Spleen (tissue), 11 donors: Measurements from ENCODE around the gene SNCB. TPM values are rescaled to one million over a fixed set of nuclear protein-coding genes. Genes with fewer than 3 reads are reported as not detected.
A peak's percentile ranks its signal among the peaks of the same experiment; 100 is the strongest.

ENCODE experiments used
- DNase-seq: peaks from one replicate; pipeline ENCODE4 v3.0.0-alpha.2; 2020
- H3K27ac ChIP-seq, 8 donors: fragments of 200-600 bp; sonication (generic) in 7 of 8; 1 replicate in 4 of 8; 2 replicates in 4 of 8; pipeline versions ENCODE4 v1.5.0 to v1.8.0; 2016 to 2021; ENCODE audit warnings: inconsistent platforms in 4 of 8, mild to moderate bottlenecking in 4 of 8, moderate library complexity in 1 of 8
- H3K27me3 ChIP-seq, 7 donors: fragments of 200-600 bp; sonication (generic) in 6 of 7; replicated peaks in 1 of 7; 1 replicate in 4 of 7; 2 replicates in 3 of 7; pipeline versions ENCODE4 v1.5.0 to v1.8.0; 2016 to 2021; ENCODE audit warnings: inconsistent platforms in 3 of 7, mild to moderate bottlenecking in 1 of 7
- H3K36me3 ChIP-seq, 6 donors: fragments of 200-600 bp; sonication (generic) in 5 of 6; 1 replicate in 4 of 6; 2 replicates in 2 of 6; pipeline versions ENCODE4 v1.5.0 to v1.8.0; 2016 to 2021; ENCODE audit warnings: inconsistent platforms in 2 of 6
- H3K4me1 ChIP-seq, 6 donors: fragments of 200-600 bp; sonication (generic) in 5 of 6; 1 replicate in 3 of 6; 2 replicates in 3 of 6; pipeline versions ENCODE4 v1.5.0 to v1.8.0; 2016 to 2021; ENCODE audit warnings: inconsistent platforms in 3 of 6
- H3K4me3 ChIP-seq, 8 donors: fragments of 200-600 bp; sonication (generic) in 7 of 8; 1 replicate in 4 of 8; 2 replicates in 4 of 8; pipeline versions ENCODE4 v1.5.0 to v1.8.0; 2016 to 2021; ENCODE audit warnings: inconsistent platforms in 4 of 8, mild to moderate bottlenecking in 4 of 8, moderate library complexity in 2 of 8
- H3K9me3 ChIP-seq, 8 donors: fragments of 200-600 bp; sonication (generic) in 7 of 8; 1 replicate in 4 of 8; 2 replicates in 4 of 8; pipeline versions ENCODE4 v1.5.0 to v1.8.0; 2016 to 2021; ENCODE audit warnings: inconsistent platforms in 4 of 8
- CTCF ChIP-seq, 11 experiments: fragments of 200-600 bp in 7 of 11; fragments of 450-650 bp in 4 of 11; sonication (generic) in 4 of 11; IDR thresholded peaks in 8 of 11; conservative IDR thresholded peaks in 3 of 11; 1 replicate in 7 of 11; 2 replicates in 4 of 11; pipeline versions ENCODE4 v1.4.0 to v1.8.0; 2016 to 2021; ENCODE audit warnings: antibody characterized with exemption in 11 of 11, inconsistent platforms in 4 of 11, mild to moderate bottlenecking in 1 of 11
- POLR2A ChIP-seq, 3 donors: fragments of 450-650 bp; IDR thresholded peaks; one replicate each; pipeline ENCODE4 v1.5.1; 2017; ENCODE audit warnings: antibody characterized with exemption in 3 of 3, mild to moderate bottlenecking in 1 of 3
- POLR2AphosphoS5 ChIP-seq, 3 donors: sonication (generic); formaldehyde crosslinking; IDR thresholded peaks; one replicate each; pipeline ENCODE4 v1.5.1; 2017; ENCODE audit warnings: antibody characterized with exemption in 3 of 3
- WGBS, 5 donors: extraction: QIAGEN DNeasy Blood & Tissue Kit in 3 of 5; methylation state at CpG; one replicate each; pipeline versions ENCODE4 v1.1.5 to v1.1.7; 2013 to 2018; 5-methylcytosine and 5-hydroxymethylcytosine counted together
- intact Hi-C: fragments of 100-400 bp; cut with DNase I; formaldehyde crosslinking; loops from one replicate; pipeline ENCODE4 v1.15.0; 2023; ENCODE audit warnings: low total_unique reads
- polyA plus RNA-seq, 3 donors: library from polyadenylated mRNA; stranded (reverse); fragments of 200-250 nt; gene quantifications; one replicate each; pipeline ENCODE4 v1.2.1, GENCODE V29; 2013
- total RNA-seq, 7 donors: library from RNA; depleted of rRNA in 3 of 7; stranded (reverse); fragments of >200 nt in 3 of 7; fragmentation: NEBNext Ultra II Directional in 4 of 7; extraction: Animal tissue kit (Norgen Biotek cat#: 25700) in 4 of 7; gene quantifications; one replicate each; pipeline versions ENCODE4 v1.1.0 to v1.2.1, GENCODE V29; 2016 to 2021
- donor health status: healthy with polysubstance abuse.
- donor health status: DM: no; HTN: no; CAD: no; lungs with moderate emphysema.
- donor health status: DM: no; HTN: no; CAD: no.
- donor health status: Bipolar disorder and iron deficiency.
- donor health status: healthy.
- donor health status: DM: no; HTN: no; CAD: no.
- donor health status: DM: yes; HTN: yes; CAD: no.

The SNCB gene
- total and polyA plus RNA-seq, 10 donors = 0.19 to 0.41 (median 0.33) TPM; not detected in 7

GRCh38 chr5:176609724-176610434 lies 20.5 kb downstream of the SNCB start, which contains the start of gene GPRIN1:
Gene GPRIN1 (minus strand): TSS chr5:176610156. CDS start chr5:176599834, 10,322 bp downstream.
- intact Hi-C loops = no loop called here
- peak within 1 kb of the TSS in 3 of 8 donors; percentile 23 to 55 (median 29) for H3K27ac ChIP-seq
- TF ChIP-seq POLR2AphosphoS5 (IDR thresholded peaks at IDR 0.05) (peak in 2 of 3 donors; percentile 34 to 37), POLR2A (IDR thresholded peaks at IDR 0.05) (no peak), CTCF (IDR thresholded peaks at IDR 0.05 in 8 of 11, conservative IDR thresholded peaks at IDR 0.05 in 3 of 11) (peak in 6 of 11 experiments; percentile 23 to 37 (median 28))
- H3K4me1 ChIP-seq = peaks cover 0 to 23% (median 15%) of the 10 kb centered on the region in 6 donors
- WGBS, 5 donors = 1 to 2% (median 1%) methylated on average over 15 to 101 of the region's 101 CpGs
- no peaks in the 10 kb centered on the region for H3K9me3 ChIP-seq
- H3K4me3 ChIP-seq = peak within 1 kb of the TSS; percentile 58 to 89 (median 76)
- peak; percentile 88 for DNase-seq
- H3K27me3 ChIP-seq = peaks cover 0 to 56% (median 7%) of the 10 kb centered on the region in 7 donors
- no peaks in the 10 kb centered on the region for H3K36me3 ChIP-seq

GRCh38 chr5:176608937-176609723 lies 21.2 kb downstream of the SNCB start:
- TF ChIP-seq POLR2AphosphoS5 (IDR thresholded peaks at IDR 0.05) (no peak), CTCF (IDR thresholded peaks at IDR 0.05 in 8 of 11, conservative IDR thresholded peaks at IDR 0.05 in 3 of 11) (no peak), POLR2A (IDR thresholded peaks at IDR 0.05) (no peak)
- Histone ChIP-seq H3K27ac (peak overlapping the region in 1 of 8 donors; percentile 55), H3K9me3 (no peaks in the 10 kb centered on the region), H3K4me1 (peaks cover 0 to 23% (median 15%) of the 10 kb centered on the region in 6 donors), H3K36me3 (no peaks in the 10 kb centered on the region), H3K4me3 (peak overlapping the region; percentile 58 to 89 (median 76)), H3K27me3 (peaks cover 0 to 55% (median 7%) of the 10 kb centered on the region in 7 donors)
- WGBS, 5 donors = 27 to 79% (median 32%) methylated on average over 12 to 46 of the region's 46 CpGs
- intact Hi-C loops = no loop called here
- no peak for DNase-seq

GRCh38 chr5:176608142-176608705 lies 22.1 kb downstream of the SNCB start:
- no peak for DNase-seq
- Histone ChIP-seq H3K36me3 (no peaks in the 10 kb centered on the region), H3K4me1 (peaks cover 0 to 23% (median 15%) of the 10 kb centered on the region in 6 donors), H3K27ac (no peak overlapping the region), H3K9me3 (no peaks in the 10 kb centered on the region), H3K4me3 (no peak overlapping the region), H3K27me3 (peaks cover 0 to 48% (median 7%) of the 10 kb centered on the region in 7 donors)
- 83 to 96% (median 93%) methylated on average over 4 of the region's 4 CpGs for WGBS, 5 donors
- intact Hi-C loops = no loop called here
- TF ChIP-seq POLR2A (IDR thresholded peaks at IDR 0.05) = no peak
- no peak for TF ChIP-seq POLR2AphosphoS5 (IDR thresholded peaks at IDR 0.05)
- no peak for TF ChIP-seq CTCF (IDR thresholded peaks at IDR 0.05 in 8 of 11, conservative IDR thresholded peaks at IDR 0.05 in 3 of 11)
